Right kidney (tissue), 9 donors: Measurements from ENCODE around the gene GPSM1.

Source experiments
- DNase-seq: peaks from one replicate; pipeline ENCODE4 v3.0.0-alpha.2; 2016
- long read RNA-seq, 8 donors: transcript quantifications; one replicate each; lab custom pipeline, GENCODE V29; 2026

GPSM1 gene
- long read RNA-seq, donor 1, partial matches to known transcripts = 0 of 4 reads
- long read RNA-seq, donor 1, other reads (novel, unspliced or antisense) = 0 of 4 reads
- long read RNA-seq, donor 2, partial matches to known transcripts = 0 of 5 reads
- long read RNA-seq, donor 2, other reads (novel, unspliced or antisense) = 0 of 5 reads
- long read RNA-seq, donor 3 = 0 reads
- long read RNA-seq, donor 4, partial matches to known transcripts = 0 of 3 reads
- long read RNA-seq, donor 4, other reads (novel, unspliced or antisense) = 0 of 3 reads
- long read RNA-seq, donor 5, partial matches to known transcripts = 0 of 5 reads
- long read RNA-seq, donor 5, other reads (novel, unspliced or antisense) = 0 of 5 reads
- long read RNA-seq, donor 6, partial matches to known transcripts = 5 of 9 reads
- long read RNA-seq, donor 6, other reads (novel, unspliced or antisense) = 0 of 9 reads
- long read RNA-seq, donor 7, partial matches to known transcripts = 7 of 12 reads
- long read RNA-seq, donor 7, other reads (novel, unspliced or antisense) = 0 of 12 reads
- long read RNA-seq, donor 8, partial matches to known transcripts = 30 of 37 reads
- long read RNA-seq, donor 8, other reads (novel, unspliced or antisense) = 0 of 37 reads

GRCh38 chr9:136327304-136327974 lies at the start of gene GPSM1:
GPSM1 (plus strand) TSS chr9:136327539; CDS start chr9:136327696, 157 bp downstream.
- DNase-seq = no peak

GRCh38 chr9:136277746-136278145 lies 49.6 kb upstream of the GPSM1 start:
- DNase-seq = no peak

- DNase-seq = no peak
These were observed 49.1 kb upstream of the GPSM1 start for GRCh38 chr9:136278221-136278620.

- DNase-seq = no peak
These were observed 48.4 kb upstream of the GPSM1 start for GRCh38 chr9:136278894-136279293.

- DNase-seq = no peak
These were observed 47.9 kb upstream of the GPSM1 start for GRCh38 chr9:136279471-136279870.

- DNase-seq = no peak
These were observed 46.6 kb upstream of the GPSM1 start for GRCh38 chr9:136280535-136281315.

GRCh38 chr9:136281421-136282271 lies 45.7 kb upstream of the GPSM1 start:
- DNase-seq = no peak

- no peak for DNase-seq
These were observed 45.0 kb upstream of the GPSM1 start for GRCh38 chr9:136282272-136282861.

- DNase-seq = peak; percentile 82
These were observed 43.8 kb upstream of the GPSM1 start for GRCh38 chr9:136283291-136284235.

- DNase-seq = no peak
These were observed 43.0 kb upstream of the GPSM1 start for GRCh38 chr9:136284311-136284710.

GRCh38 chr9:136284951-136285350 lies 42.4 kb upstream of the GPSM1 start:
- DNase-seq = no peak

- no peak for DNase-seq
These were observed 41.6 kb upstream of the GPSM1 start for GRCh38 chr9:136285501-136286358.

- no peak for DNase-seq
These were observed 40.9 kb upstream of the GPSM1 start for GRCh38 chr9:136286359-136286986.

- no peak for DNase-seq
These were observed 40.4 kb upstream of the GPSM1 start for GRCh38 chr9:136286987-136287379.

- DNase-seq = no peak
These were observed 39.2 kb upstream of the GPSM1 start for GRCh38 chr9:136287960-136288753.

- DNase-seq = no peak
These were observed 37.5 kb upstream of the GPSM1 start for GRCh38 chr9:136289651-136290507.
